SH-SY5Y (cell line): Measurements from ENCODE around the gene GADD45A.

Experiments
- GATA2 ChIP-seq: IDR thresholded peaks from 2 replicates; pipeline ENCODE4 v1.6.1; 2011; ENCODE audit warnings: mild to moderate bottlenecking, low read depth, low read length
- GATA3 ChIP-seq: IDR thresholded peaks from 2 replicates; pipeline ENCODE4 v1.6.1; 2011; ENCODE audit warnings: low read depth, mild to moderate bottlenecking, low read length, moderate library complexity

Gene GADD45A

DNA sequence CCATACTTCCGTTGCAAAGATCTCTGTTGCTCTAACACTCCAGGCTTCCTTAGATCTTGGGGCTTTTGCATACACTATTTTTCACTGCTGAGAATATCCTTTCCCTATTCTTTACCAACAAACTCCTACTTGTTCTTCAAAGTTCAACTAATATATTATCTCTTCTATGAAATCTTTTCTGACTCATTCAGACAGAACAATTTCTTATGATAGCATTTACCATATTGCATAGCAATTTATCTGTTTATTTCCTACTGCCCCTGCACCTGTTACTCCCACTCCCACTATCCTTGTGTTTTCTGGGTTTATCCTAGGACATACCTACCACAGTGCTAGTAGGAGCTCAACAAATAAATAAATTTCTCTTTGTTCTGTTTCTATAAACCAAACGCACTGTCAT is 11.0 kb downstream of the GADD45A start:
- TF ChIP-seq GATA3 = no peak
- TF ChIP-seq GATA2 = no peak

- TF ChIP-seq GATA2 (no peak), GATA3 (no peak)
Observed at GRCh38 chr1:67696708-67697107, 11.7 kb downstream of the GADD45A start.

DNA sequence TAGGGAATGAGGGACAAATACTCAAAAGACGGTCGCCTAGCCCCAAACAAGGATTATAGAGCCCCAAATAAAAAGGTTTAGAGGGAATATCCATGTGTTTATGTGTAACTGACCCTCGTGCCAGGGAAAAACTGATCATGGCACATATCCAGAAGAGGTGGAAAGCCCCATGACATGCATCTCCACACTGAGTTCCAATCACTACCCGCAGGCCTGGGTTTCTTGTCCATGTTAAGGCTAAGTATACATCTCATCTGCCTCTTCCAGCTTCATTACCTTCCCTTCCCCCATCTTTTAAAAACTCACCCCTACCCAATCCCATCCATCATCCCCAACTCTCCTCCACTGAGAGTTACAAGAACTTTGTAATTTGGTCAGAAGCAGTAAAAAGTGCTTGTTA is 15.2 kb downstream of the GADD45A start:
- TF ChIP-seq GATA3 (no peak), GATA2 (no peak)

DNA sequence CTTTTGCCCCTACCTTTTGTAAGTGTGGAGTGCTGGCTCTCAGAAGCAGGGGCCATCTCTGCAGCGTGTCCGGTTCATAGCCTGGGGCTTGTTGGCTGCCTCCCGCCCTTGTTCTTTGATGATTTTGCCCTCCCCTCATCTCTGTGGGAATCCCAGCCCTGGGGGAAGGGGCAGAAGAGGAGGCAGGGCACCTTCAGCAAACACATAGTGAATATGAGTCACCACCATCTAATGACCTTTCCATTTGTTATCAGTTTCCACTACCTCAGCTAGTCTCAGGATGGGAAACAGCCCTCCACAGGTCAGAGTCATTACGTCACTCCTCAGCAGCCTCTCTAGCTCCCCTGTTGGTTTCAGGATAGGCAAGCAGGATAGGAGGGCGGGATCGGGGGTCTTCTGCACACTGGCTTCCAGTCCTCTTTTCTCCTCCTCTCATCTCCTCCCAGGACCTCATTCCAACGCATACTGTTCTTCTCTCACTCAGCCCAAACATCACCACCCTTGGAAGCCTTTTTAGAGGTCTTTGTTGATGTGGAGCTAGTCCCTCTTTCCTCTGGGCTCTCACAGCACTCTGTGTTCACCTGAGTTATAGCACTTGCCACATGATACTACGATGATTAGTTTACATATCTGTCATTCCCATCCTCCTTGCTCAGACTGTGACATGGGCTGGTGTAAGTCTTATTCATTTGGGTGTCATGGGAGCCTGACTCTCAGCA is 15.8 kb downstream of the GADD45A start:
- TF ChIP-seq GATA3 = no peak
- TF ChIP-seq GATA2 = no peak

- TF ChIP-seq GATA2 = no peak
- TF ChIP-seq GATA3 = no peak
Observed at GRCh38 chr1:67701876-67702275, 16.9 kb downstream of the GADD45A start.

DNA sequence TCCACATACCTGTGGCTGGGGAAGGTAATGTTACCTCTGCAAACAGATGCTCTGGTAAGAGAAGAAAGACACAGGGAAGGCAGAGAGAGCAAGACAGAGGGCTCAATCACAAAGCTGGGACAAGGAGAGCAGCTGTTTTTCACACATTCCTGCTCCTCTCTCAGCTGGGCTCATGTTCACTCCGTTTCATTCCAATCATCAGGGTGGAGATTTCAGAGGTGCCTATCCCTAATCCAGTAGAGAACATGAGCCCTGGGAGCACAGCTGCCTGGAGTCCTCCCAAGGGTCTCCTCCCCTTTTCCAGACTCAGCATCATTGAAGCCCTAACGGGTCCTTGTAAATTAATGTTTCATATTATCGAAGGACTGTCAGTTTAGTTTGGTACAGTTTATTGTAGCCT is 19.4 kb downstream of the GADD45A start:
- TF ChIP-seq GATA2 (no peak), GATA3 (no peak)

DNA sequence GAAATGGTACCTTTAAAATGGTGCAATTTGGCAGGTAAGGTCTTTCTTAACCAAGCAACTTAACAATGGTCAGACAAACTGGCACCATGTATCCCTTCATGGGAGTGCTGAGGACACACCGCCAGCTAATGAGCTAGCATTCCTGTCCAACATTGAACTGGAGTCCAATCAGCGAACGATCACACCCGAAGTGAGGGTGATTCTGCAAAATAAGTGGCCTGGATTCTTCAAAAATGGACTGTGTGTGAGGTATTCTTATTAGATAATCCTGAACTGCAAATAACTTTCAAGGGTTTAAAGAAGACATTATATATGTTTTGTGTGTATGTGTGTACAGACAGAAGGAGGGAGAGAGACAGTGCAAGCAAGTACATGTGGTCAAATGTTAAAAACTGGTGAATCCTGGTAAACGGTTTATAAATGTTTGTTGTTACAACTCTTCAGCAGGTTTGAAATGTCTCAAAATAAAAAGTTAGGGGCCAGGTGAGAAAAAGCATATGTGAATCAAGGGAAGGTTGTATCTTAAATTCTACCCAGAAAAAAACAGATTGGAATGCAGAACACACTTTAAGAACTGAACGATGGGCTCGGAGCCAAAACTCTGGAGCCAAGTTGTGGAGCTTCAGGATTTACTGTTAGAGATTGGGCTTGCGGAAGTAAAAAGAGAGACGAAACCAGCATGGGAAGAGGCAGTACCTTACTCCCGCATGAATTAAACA is 20.9 kb downstream of the GADD45A start:
- no peak for TF ChIP-seq GATA2
- no peak for TF ChIP-seq GATA3

DNA sequence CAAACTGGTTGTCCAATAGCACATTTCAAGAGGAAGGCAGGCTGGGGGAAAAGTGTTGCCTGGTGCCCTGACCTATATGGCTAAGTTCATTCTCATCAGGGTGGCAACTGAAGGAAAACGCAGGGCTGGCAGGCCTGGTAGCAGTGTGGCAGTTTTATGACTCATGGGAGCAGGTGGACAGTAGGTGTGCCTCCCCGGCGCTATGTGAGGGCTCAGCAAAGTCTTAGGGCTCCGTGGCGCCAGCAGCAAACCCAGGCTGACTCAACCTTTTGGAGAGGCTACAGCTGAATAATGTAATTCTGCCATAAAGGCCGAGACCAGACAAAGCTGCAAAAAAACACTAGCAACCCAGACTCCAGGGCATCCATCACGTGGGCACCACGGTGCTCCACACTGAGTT is 23.6 kb downstream of the GADD45A start:
- TF ChIP-seq GATA2 (no peak), GATA3 (no peak)

DNA sequence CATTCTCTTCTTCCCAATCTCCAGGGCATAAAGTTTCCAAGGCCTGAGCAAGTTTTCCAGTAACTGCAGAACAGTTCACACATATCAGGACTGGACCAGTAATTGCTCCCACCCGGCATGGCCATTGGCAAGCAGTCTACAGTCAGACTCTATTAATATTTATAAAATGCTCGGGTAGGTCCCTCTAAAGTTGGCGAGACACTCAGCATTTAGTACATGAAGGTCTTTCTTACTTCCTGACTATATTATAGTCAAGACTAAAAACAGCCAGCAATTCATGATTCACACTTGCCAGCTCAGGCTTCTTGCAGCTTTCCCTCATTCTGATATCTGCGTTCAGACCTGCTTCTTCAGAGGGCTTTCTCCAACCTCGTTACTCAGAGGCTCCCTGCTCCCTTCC is 25.4 kb downstream of the GADD45A start:
- TF ChIP-seq GATA2 = no peak

GRCh38 chr1:67711158-67711854 is 26.3 kb downstream of the GADD45A start:
- TF ChIP-seq GATA3 (no peak), GATA2 (no peak)

GRCh38 chr1:67711855-67712212 is 26.8 kb downstream of the GADD45A start:
- no peak for TF ChIP-seq GATA2
- TF ChIP-seq GATA3 = no peak

DNA sequence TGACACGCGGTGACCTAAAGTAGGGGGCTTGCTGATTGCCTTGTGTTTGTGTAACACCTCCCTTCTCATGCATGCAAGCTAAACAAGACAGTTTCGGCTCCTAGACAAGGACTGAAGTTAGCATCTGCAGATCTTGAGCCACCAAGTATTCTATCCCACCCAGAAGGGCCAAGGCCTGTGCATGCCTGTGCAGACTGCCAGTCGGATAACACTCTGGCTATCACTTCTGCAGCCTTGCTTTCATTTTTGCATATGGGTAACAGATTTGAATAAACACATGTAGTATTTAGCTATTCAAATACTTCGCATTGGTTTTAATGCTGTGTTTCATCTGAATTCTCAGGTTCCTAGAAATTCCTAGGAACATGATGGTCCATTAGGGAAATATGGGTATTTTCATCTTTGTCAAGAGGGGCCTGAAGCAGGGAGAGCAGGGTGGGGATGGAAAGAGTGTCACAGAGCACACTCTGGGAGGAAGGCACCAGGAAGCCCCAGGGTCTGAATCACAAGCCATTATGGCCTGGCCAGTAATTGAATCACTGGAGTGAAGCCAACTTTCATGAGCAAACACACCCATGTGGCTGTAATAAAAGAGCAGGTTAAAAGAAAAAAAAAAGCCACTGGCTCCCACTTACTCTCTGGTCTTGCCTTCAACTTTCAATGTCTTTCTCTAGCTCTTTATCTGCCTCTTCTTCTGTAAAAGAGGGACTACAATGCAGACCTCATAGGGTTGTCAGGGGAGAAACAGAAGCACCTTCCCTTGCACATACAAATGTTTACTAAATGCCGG is 28.3 kb downstream of the GADD45A start:
- no peak for TF ChIP-seq GATA2
- no peak for TF ChIP-seq GATA3

DNA sequence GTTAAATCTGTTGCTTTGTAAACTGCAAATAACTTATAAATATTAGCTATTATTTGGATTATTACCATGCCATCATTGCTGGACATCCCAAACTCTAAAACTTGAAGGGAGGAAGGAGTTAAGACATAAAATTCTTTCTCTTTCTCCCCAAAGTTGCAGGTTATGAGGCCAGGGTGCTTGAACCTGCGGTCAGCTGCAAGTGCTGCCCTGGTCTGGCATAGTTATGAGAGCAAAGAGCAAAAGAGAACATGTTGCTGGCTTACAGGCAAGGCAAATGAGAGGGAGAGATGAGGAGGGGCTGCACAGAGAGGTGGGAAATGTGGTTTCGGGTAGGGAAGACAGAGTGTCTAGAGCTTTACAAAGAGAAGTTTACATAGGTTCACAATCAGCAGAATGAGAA is 30.8 kb downstream of the GADD45A start:
- TF ChIP-seq GATA2 (no peak), GATA3 (no peak)

DNA sequence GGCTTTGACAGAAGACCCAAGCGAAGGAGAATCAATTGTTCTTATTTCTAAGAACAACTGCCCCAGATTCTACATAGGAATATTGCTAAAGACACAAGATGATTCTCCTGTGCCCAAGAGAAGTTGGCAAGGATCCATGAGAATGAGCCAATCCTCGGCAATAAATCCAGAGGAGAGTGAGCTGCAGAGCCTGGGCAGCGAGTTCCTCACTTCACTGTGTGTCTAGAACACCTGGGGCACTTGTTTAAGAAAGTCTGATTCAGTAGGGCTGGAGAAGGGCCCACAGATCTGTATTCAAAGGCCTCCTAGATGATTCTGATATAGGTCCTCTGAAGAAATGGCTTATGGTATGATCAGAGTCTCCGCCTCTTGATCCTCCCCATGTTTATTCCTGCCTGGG is 31.8 kb downstream of the GADD45A start:
- TF ChIP-seq GATA3 = no peak
- TF ChIP-seq GATA2 = no peak
